Small intestine (tissue), 7 donors: ENCODE results near the gene PRKAG3. TPM values are rescaled to one million over a fixed set of nuclear protein-coding genes. Genes with fewer than 3 reads are reported as not detected.
A peak's percentile ranks its signal among the peaks of the same experiment; 100 is the strongest.

Experiments
- DNase-seq, 2 donors: peaks; one replicate each; pipeline versions ENCODE4 v3.0.0 to v3.0.0-alpha.2; 2013
- FAIRE-seq: peaks from 2 replicates; lab custom pipeline; 2012; peaks lifted over from hg19 to GRCh38; lab: Jason Lieb, UNC
- H3K27ac ChIP-seq, 3 donors: one replicate each; pipeline ENCODE4 v1.5.1; 2013; ENCODE audit warnings: low read length in 2 of 3, mild to moderate bottlenecking in 2 of 3, control low read depth in 1 of 3, inconsistent platforms in 1 of 3, low read depth in 1 of 3, moderate library complexity in 1 of 3
- H3K27me3 ChIP-seq, 3 donors: one replicate each; pipeline ENCODE4 v1.6.1; 2013; ENCODE audit warnings: low read length in 3 of 3, inconsistent platforms in 1 of 3; ENCODE audit not compliant: control insufficient read depth in 3 of 3, insufficient read depth in 3 of 3
- H3K36me3 ChIP-seq, 3 donors: one replicate each; pipeline ENCODE4 v1.6.1; 2013; ENCODE audit warnings: low read length in 3 of 3, inconsistent platforms in 1 of 3, low read depth in 1 of 3, mild to moderate bottlenecking in 1 of 3, moderate library complexity in 1 of 3; ENCODE audit not compliant: control insufficient read depth in 3 of 3, insufficient read depth in 2 of 3
- H3K4me1 ChIP-seq, 3 donors: one replicate each; pipeline ENCODE4 v1.6.1; 2013; ENCODE audit warnings: low read length in 2 of 3, inconsistent platforms in 1 of 3, low read depth in 1 of 3, mild to moderate bottlenecking in 1 of 3, moderate library complexity in 1 of 3; ENCODE audit not compliant: control insufficient read depth in 3 of 3, insufficient read depth in 2 of 3
- H3K4me3 ChIP-seq, 3 donors: one replicate each; pipeline ENCODE4 v1.5.1; 2013; ENCODE audit warnings: low read length in 3 of 3, control low read depth in 1 of 3, inconsistent platforms in 1 of 3, low read depth in 1 of 3, mild to moderate bottlenecking in 1 of 3, moderate library complexity in 1 of 3
- H3K9me3 ChIP-seq, 2 donors: one replicate each; pipeline ENCODE4 v1.6.1; 2013; ENCODE audit warnings: low read depth in 1 of 2, low read length in 1 of 2; ENCODE audit not compliant: control insufficient read depth in 2 of 2, insufficient read depth in 1 of 2
- WGBS, 3 donors: extraction: QIAGEN DNeasy Blood & Tissue Kit; methylation state at CpG; one replicate each; pipeline ENCODE4 v1.1.7; 2013; 5-methylcytosine and 5-hydroxymethylcytosine counted together
- polyA plus RNA-seq, 4 donors: library from polyadenylated mRNA; stranded (reverse) in 3 of 4; unstranded in 1 of 4; fragments of 200-250 nt in 3 of 4; fragments of 120-200 nt in 1 of 4; gene quantifications; one replicate each; pipeline versions ENCODE4 v1.2.1 to v1.2.3, GENCODE V29; 2013
- donor health status: healthy with polysubstance abuse.
- donor health status: control.
- donor health status: control.
- donor health status: Bipolar disorder and iron deficiency.
- donor health status: healthy.

PRKAG3 gene
- polyA plus RNA-seq, 4 donors = 0.15 TPM; not detected in 3

- no peak for DNase-seq
- H3K27ac ChIP-seq = no peak within 1 kb of the TSS
- peaks cover 5 to 83% (median 43%) of the 10 kb centered on the region in 3 donors for H3K27me3 ChIP-seq
Observed at GRCh38 chr2:218859556-218859987, 28.0 kb upstream of the PRKAG3 start, which contains the start of gene WNT6. Gene WNT6 (plus strand): TSS chr2:218859805. CDS start chr2:218860038, 233 bp downstream.

GRCh38 chr2:218858671-218859555, 27.3 kb upstream of the PRKAG3 start:
- peaks cover 0 to 8% (median 3%) of the 10 kb centered on the region in 3 donors for H3K4me1 ChIP-seq
- no peaks in the 10 kb centered on the region for H3K36me3 ChIP-seq
- FAIRE-seq = no peak
- H3K9me3 ChIP-seq = no peaks in the 10 kb centered on the region
- no peak for DNase-seq
- 3 to 7% (median 4%) methylated on average over 38 to 51 of the region's 51 CpGs for WGBS, 3 donors
- peak overlapping the region in 1 of 3 donors; percentile 43 for H3K4me3 ChIP-seq
- no peak overlapping the region for H3K27ac ChIP-seq
- peaks cover 5 to 89% (median 45%) of the 10 kb centered on the region in 3 donors for H3K27me3 ChIP-seq

More at GRCh38 chr2:218859556-218859987, 28.0 kb upstream of the PRKAG3 start, which contains the start of gene WNT6:
- Histone ChIP-seq H3K4me3 (peak within 1 kb of the TSS in 1 of 3 donors; percentile 43), H3K36me3 (no peaks in the 10 kb centered on the region), H3K4me1 (peaks cover 0 to 8% (median 3%) of the 10 kb centered on the region in 3 donors), H3K9me3 (no peaks in the 10 kb centered on the region)
- WGBS, 3 donors = 0 to 1% (median 1%) methylated on average over 20 to 64 of the region's 64 CpGs
- no peak for FAIRE-seq

- H3K27me3 ChIP-seq = peaks cover 5 to 92% (median 48%) of the 10 kb centered on the region in 3 donors
- H3K4me1 ChIP-seq = peaks cover 0 to 9% (median 3%) of the 10 kb centered on the region in 3 donors
- FAIRE-seq (no peak), DNase-seq (no peak)
- no peaks in the 10 kb centered on the region for H3K36me3 ChIP-seq
- H3K9me3 ChIP-seq = no peaks in the 10 kb centered on the region
- H3K4me3 ChIP-seq = no peak overlapping the region
- H3K27ac ChIP-seq = no peak overlapping the region
- WGBS, 3 donors = 0 to 11% (median 0%) methylated on average over 1 of the region's 1 CpG
Observed at GRCh38 chr2:218858138-218858445, 26.5 kb upstream of the PRKAG3 start.

GRCh38 chr2:218857371-218858137, 26.0 kb upstream of the PRKAG3 start:
- no peak overlapping the region for H3K27ac ChIP-seq
- peaks cover 0 to 12% (median 3%) of the 10 kb centered on the region in 3 donors for H3K4me1 ChIP-seq
- H3K27me3 ChIP-seq = peaks cover 5 to 92% (median 47%) of the 10 kb centered on the region in 3 donors
- DNase-seq = no peak
- H3K36me3 ChIP-seq = no peaks in the 10 kb centered on the region
- WGBS, 3 donors = 14 to 17% (median 17%) methylated on average over 10 of the region's 10 CpGs
- no peak overlapping the region for H3K4me3 ChIP-seq
- H3K9me3 ChIP-seq = no peaks in the 10 kb centered on the region
- no peak for FAIRE-seq

- Histone ChIP-seq H3K9me3 (no peaks in the 10 kb centered on the region), H3K4me3 (no peak overlapping the region), H3K27ac (no peak overlapping the region), H3K36me3 (no peaks in the 10 kb centered on the region), H3K27me3 (peaks cover 5 to 91% (median 47%) of the 10 kb centered on the region in 3 donors), H3K4me1 (peaks cover 0 to 12% (median 3%) of the 10 kb centered on the region in 3 donors)
- FAIRE-seq (no peak), DNase-seq (no peak)
- 45 to 67% (median 47%) methylated on average over 1 of the region's 1 CpG for WGBS, 3 donors
Observed at GRCh38 chr2:218856896-218857243, 25.3 kb upstream of the PRKAG3 start.

- FAIRE-seq (no peak), DNase-seq (no peak)
- no peaks in the 10 kb centered on the region for H3K36me3 ChIP-seq
- 33 to 40% (median 38%) methylated on average over 12 of the region's 12 CpGs for WGBS, 3 donors
- no peak overlapping the region for H3K27ac ChIP-seq
- no peak overlapping the region for H3K4me3 ChIP-seq
- H3K4me1 ChIP-seq = peaks cover 0 to 12% (median 3%) of the 10 kb centered on the region in 3 donors
- no peaks in the 10 kb centered on the region for H3K9me3 ChIP-seq
- H3K27me3 ChIP-seq = peaks cover 5 to 88% (median 44%) of the 10 kb centered on the region in 3 donors
Observed at GRCh38 chr2:218856167-218856895, 24.7 kb upstream of the PRKAG3 start.

DNA sequence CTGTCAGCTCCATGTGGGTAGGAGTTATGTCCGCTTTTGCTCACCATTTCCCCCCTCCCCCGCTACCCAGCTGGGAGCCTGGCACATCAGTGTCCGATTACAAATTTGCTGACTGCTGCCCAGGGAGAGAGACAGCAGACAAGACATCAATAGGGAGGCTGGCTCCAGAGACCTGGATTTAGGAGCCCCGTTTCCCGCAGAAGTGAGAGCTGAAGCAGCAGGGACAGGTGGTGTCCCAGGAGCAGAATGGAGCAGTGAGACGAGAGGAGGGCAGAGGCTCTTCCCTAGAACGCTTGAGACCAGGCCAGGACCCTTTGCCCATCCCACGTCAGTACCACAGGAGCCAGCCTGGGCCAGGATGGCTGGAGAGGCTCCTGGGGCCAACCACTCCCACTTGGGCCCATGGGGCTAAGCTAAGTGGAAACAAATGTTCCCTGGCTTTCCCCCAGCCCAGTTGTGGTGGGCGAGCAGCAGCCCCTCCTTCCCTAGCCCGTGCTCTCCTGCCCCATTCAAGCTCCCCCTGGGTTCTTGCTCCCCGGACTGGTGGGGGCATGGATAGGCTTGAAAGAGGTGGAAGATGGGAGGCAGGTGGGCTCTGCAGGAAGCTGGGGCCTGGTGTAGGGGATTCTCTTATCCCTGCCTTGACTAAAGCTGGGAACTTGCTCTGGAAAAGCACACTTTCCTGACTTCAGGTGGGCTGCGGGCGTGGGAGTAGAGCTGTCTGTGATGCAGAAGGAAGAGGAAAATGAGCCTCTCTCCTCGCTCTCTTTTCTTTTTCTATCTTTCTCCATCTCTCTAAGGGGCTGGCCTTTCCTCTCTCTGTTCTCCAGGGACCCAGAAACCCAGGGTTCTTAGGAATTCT, 23.9 kb upstream of the PRKAG3 start:
- H3K4me1 ChIP-seq = peaks cover 0 to 10% (median under 1%) of the 10 kb centered on the region in 3 donors
- H3K4me3 ChIP-seq = no peak overlapping the region
- no peak overlapping the region for H3K27ac ChIP-seq
- H3K9me3 ChIP-seq = no peaks in the 10 kb centered on the region
- FAIRE-seq = no peak
- DNase-seq = no peak
- no peaks in the 10 kb centered on the region for H3K36me3 ChIP-seq
- WGBS, 3 donors = 36 to 50% (median 47%) methylated on average over 14 of the region's 14 CpGs
- peaks cover 5 to 86% (median 41%) of the 10 kb centered on the region in 3 donors for H3K27me3 ChIP-seq
